ENCODE measurements around the gene TREML2.
"Not testable (repeated sequence)": the region's sequence is repeated elsewhere in the genome, so short reads cannot be mapped to it uniquely, and the experiment has no call there.

Gene TREML2

GRCh38 chr6:41194386-41194785 lies 6.6 kb downstream of the TREML2 start:
- ChIA-PET POLR2A (no interaction called here), CTCF (interaction anchor here (1.3 to 1.9 kb wide), 3 partner anchors 9 to 102 kb away, joined by 3 to 7 read pairs (median 5); no protein-coding TSS in a partner anchor)
- Histone ChIP-seq H3K9me3 (ENCODE audit: control extremely low read depth in 1 of 5, control insufficient read depth in 4 of 5, insufficient read depth in 2 of 5, low read depth in 1 of 5, low read length in 4 of 5) (peaks cover 0 to 11% (median 8%) of the 10 kb centered on the region in 5 experiments), H3K4me1 (ENCODE audit: control extremely low read depth in 1 of 4, control insufficient read depth in 4 of 4, insufficient read depth in 4 of 4, low read length in 3 of 4) (peaks cover 0 to 10% (median 5%) of the 10 kb centered on the region in 4 experiments), H3K4me3 (ENCODE audit: control insufficient read depth in 1 of 7, extremely low read depth in 1 of 7, insufficient read depth in 4 of 7, low read depth in 2 of 7, low read length in 6 of 7) (no peak overlapping the region), H3K36me3 (ENCODE audit: control insufficient read depth in 4 of 4, insufficient read depth in 4 of 4, low read length in 3 of 4) (peaks cover 0 to 28% (median 11%) of the 10 kb centered on the region in 4 experiments), H3K27me3 (replicated peaks in 2 of 5; ENCODE audit: control insufficient read depth in 4 of 5, insufficient read depth in 5 of 5, low read length in 4 of 5) (no peaks in the 10 kb centered on the region), H3K27ac (ENCODE audit: insufficient read depth in 1 of 2, low read depth in 1 of 2, low read length in 2 of 2, poor library complexity in 1 of 2, severe bottlenecking in 2 of 2) (no peak overlapping the region)
- WGBS (ENCODE audit: insufficient coverage) = 100% methylated on average over 3 of the region's 3 CpGs
- no peak for DNase-seq

DNA sequence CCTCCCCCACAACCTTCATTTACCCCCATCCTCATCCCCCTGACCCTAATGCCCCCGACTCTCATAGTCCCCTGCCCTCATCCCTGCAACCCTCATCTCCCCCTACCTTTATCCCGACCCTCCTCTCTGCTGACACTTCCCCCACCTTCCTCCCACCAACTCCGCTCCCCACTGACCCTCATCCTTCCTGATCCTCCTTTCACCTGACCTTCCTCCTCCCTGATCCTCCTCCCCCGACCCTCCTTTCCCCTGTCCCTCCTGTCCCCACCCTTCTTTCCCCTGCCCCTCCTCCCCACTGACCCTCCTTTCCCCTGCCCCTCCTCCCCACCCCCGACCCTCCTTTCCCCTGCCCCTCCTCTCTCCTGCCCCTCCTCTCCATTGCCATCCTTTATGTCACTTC lies 7.1 kb downstream of the TREML2 start:
- H3K9me3 ChIP-seq (ENCODE audit: control extremely low read depth in 1 of 5, control insufficient read depth in 4 of 5, insufficient read depth in 2 of 5, low read depth in 1 of 5, low read length in 4 of 5) = peaks cover 0 to 14% (median 9%) of the 10 kb centered on the region in 5 experiments
- WGBS (ENCODE audit: insufficient coverage) = 95% methylated on average over 4 of the region's 5 CpGs
- H3K4me1 ChIP-seq (ENCODE audit: control extremely low read depth in 1 of 4, control insufficient read depth in 4 of 4, insufficient read depth in 4 of 4, low read length in 3 of 4) = peaks cover 0 to 5% (median 2%) of the 10 kb centered on the region in 4 experiments
- no peak overlapping the region for H3K27ac ChIP-seq (ENCODE audit: insufficient read depth in 1 of 2, low read depth in 1 of 2, low read length in 2 of 2, poor library complexity in 1 of 2, severe bottlenecking in 2 of 2)
- DNase-seq = no peak
- H3K36me3 ChIP-seq (ENCODE audit: control insufficient read depth in 4 of 4, insufficient read depth in 4 of 4, low read length in 3 of 4) = peaks cover 0 to 28% (median 11%) of the 10 kb centered on the region in 4 experiments
- H3K27me3 ChIP-seq (replicated peaks in 2 of 5; ENCODE audit: control insufficient read depth in 4 of 5, insufficient read depth in 5 of 5, low read length in 4 of 5) = no peaks in the 10 kb centered on the region
- POLR2A ChIA-PET = no interaction called here
- no peak overlapping the region for H3K4me3 ChIP-seq (ENCODE audit: control insufficient read depth in 1 of 7, extremely low read depth in 1 of 7, insufficient read depth in 4 of 7, low read depth in 2 of 7, low read length in 6 of 7)
- CTCF ChIA-PET = interaction anchor here (1.3 to 1.9 kb wide), 2 partner anchors 9 to 11 kb away, joined by 3 to 7 read pairs; no protein-coding TSS in a partner anchor

DNA sequence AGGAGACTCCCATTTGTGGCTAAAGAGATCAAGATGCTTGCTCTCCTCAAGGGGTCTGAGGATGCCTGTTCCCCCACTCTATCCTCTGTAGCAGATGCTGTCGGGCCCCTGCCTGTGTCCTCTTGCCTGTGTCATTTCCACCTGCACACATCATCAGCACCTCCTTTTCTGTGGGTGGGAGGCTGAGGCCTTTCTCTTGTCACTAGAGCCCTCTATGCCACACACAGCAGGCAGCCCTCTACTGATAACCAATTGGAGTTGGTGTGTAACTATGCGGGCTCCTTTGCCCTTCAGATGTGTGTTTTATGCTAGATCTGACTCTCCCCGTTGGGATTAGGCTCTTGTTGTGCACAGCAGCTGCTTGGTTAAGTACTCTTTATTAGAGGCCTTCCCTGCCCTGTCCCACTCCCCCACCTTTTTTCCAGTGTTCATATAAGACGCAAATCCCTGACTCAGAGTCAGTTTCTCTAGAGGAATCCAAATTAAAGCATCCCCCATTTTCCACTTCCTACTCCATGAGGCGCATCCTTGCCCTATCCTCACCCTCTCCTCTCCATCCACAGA lies 7.7 kb downstream of the TREML2 start:
- Histone ChIP-seq H3K4me1 (ENCODE audit: control extremely low read depth in 1 of 4, control insufficient read depth in 4 of 4, insufficient read depth in 4 of 4, low read length in 3 of 4) (peaks cover 0 to under 1% (median 0%) of the 10 kb centered on the region in 4 experiments), H3K27me3 (replicated peaks in 2 of 5; ENCODE audit: control insufficient read depth in 4 of 5, insufficient read depth in 5 of 5, low read length in 4 of 5) (no peaks in the 10 kb centered on the region), H3K27ac (ENCODE audit: insufficient read depth in 1 of 2, low read depth in 1 of 2, low read length in 2 of 2, poor library complexity in 1 of 2, severe bottlenecking in 2 of 2) (no peak overlapping the region), H3K4me3 (ENCODE audit: control insufficient read depth in 1 of 7, extremely low read depth in 1 of 7, insufficient read depth in 4 of 7, low read depth in 2 of 7, low read length in 6 of 7) (no peak overlapping the region), H3K9me3 (ENCODE audit: control extremely low read depth in 1 of 5, control insufficient read depth in 4 of 5, insufficient read depth in 2 of 5, low read depth in 1 of 5, low read length in 4 of 5) (peaks cover 0 to 14% (median 9%) of the 10 kb centered on the region in 5 experiments), H3K36me3 (ENCODE audit: control insufficient read depth in 4 of 4, insufficient read depth in 4 of 4, low read length in 3 of 4) (peaks cover 0 to 28% (median 11%) of the 10 kb centered on the region in 4 experiments)
- WGBS (ENCODE audit: insufficient coverage) = 98% methylated on average over 4 of the region's 5 CpGs
- POLR2A ChIA-PET = no interaction called here
- CTCF ChIA-PET = interaction anchor here (1.2 to 2.0 kb wide), 2 partner anchors 114 to 127 kb away, joined by 3 to 8 read pairs; no protein-coding TSS in a partner anchor
- no peak for DNase-seq

DNA sequence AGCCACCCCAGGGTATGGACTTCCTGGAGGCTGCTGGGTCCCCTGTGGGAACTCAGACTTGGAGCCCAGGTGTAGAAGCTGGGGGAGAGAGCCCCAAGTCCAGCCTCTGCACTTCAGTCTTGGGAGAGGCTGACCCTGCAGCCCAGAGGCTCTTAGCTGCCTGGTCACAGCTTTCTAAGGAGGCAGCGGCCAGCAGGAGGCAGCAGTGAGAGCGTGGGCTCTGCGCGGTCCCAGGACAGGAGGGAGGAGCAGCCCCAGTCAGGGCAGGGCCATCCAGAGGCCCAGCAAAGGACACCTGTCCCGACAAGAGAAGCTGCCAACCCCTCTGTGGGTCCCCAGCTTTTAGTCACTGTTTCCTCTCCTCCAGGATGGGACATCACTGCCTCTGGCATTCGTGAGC lies 9.4 kb downstream of the TREML2 start:
- H3K27ac ChIP-seq (ENCODE audit: insufficient read depth in 1 of 2, low read depth in 1 of 2, low read length in 2 of 2, poor library complexity in 1 of 2, severe bottlenecking in 2 of 2) = no peak overlapping the region
- H3K36me3 ChIP-seq (ENCODE audit: control insufficient read depth in 4 of 4, insufficient read depth in 4 of 4, low read length in 3 of 4) = peaks cover 0 to 19% (median 8%) of the 10 kb centered on the region in 4 experiments
- no peak overlapping the region for H3K4me3 ChIP-seq (ENCODE audit: control insufficient read depth in 1 of 7, extremely low read depth in 1 of 7, insufficient read depth in 4 of 7, low read depth in 2 of 7, low read length in 6 of 7)
- POLR2A ChIA-PET = interaction anchor here (0.9 to 1.1 kb wide), 2 partner anchors 9 kb away, joined by 3 to 4 read pairs; partner anchors contain the start of gene TREML2
- WGBS (ENCODE audit: insufficient coverage) = 29% methylated on average over 5 of the region's 6 CpGs
- H3K4me1 ChIP-seq (ENCODE audit: control extremely low read depth in 1 of 4, control insufficient read depth in 4 of 4, insufficient read depth in 4 of 4, low read length in 3 of 4) = peaks cover 0 to 3% (median 0%) of the 10 kb centered on the region in 4 experiments
- DNase-seq = peak; percentile 30 to 46 (median 45)
- peaks cover 0 to 14% (median 9%) of the 10 kb centered on the region in 5 experiments for H3K9me3 ChIP-seq (ENCODE audit: control extremely low read depth in 1 of 5, control insufficient read depth in 4 of 5, insufficient read depth in 2 of 5, low read depth in 1 of 5, low read length in 4 of 5)
- H3K27me3 ChIP-seq (replicated peaks in 2 of 5; ENCODE audit: control insufficient read depth in 4 of 5, insufficient read depth in 5 of 5, low read length in 4 of 5) = no peaks in the 10 kb centered on the region
- CTCF ChIA-PET = interaction anchor here (0.8 to 2.0 kb wide), 9 partner anchors 9 to 128 kb away, joined by 3 to 8 read pairs (median 4); partner anchors contain the start of gene TREML2

DNA sequence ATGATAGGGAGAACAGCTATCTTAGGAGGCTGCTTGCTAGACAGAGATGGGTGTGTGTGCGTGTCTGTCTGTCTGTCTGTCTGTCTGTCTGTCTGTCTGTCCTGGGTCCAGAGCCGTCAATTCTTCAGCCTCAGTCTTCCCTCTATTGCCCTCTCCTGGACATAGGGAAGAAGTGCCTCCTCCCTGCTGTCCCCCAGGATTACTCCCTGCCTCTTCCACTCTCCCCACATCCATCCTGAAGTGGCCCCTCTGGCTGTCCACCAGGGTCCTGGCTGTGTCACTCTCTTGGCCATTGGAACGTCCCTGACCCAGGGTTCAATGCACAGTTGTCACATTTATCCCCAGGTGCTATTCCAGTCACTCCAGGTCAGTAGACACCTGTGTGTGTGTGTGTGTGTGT lies 10.2 kb downstream of the TREML2 start:
- ChIA-PET POLR2A (no interaction called here), CTCF (interaction anchor here (0.8 to 3.9 kb wide), 6 partner anchors 11 to 142 kb away, joined by 3 to 19 read pairs (median 4); partner anchors contain the start of gene TREML2)
- Histone ChIP-seq H3K36me3 (ENCODE audit: control insufficient read depth in 4 of 4, insufficient read depth in 4 of 4, low read length in 3 of 4) (peaks cover 0 to 19% (median 8%) of the 10 kb centered on the region in 4 experiments), H3K9me3 (ENCODE audit: control extremely low read depth in 1 of 5, control insufficient read depth in 4 of 5, insufficient read depth in 2 of 5, low read depth in 1 of 5, low read length in 4 of 5) (peaks cover 0 to 14% (median 9%) of the 10 kb centered on the region in 5 experiments), H3K4me3 (ENCODE audit: control insufficient read depth in 1 of 7, extremely low read depth in 1 of 7, insufficient read depth in 4 of 7, low read depth in 2 of 7, low read length in 6 of 7) (no peak overlapping the region), H3K4me1 (ENCODE audit: control extremely low read depth in 1 of 4, control insufficient read depth in 4 of 4, insufficient read depth in 4 of 4, low read length in 3 of 4) (peaks cover 0 to 11% (median 0%) of the 10 kb centered on the region in 4 experiments), H3K27me3 (replicated peaks in 2 of 5; ENCODE audit: control insufficient read depth in 4 of 5, insufficient read depth in 5 of 5, low read length in 4 of 5) (no peaks in the 10 kb centered on the region), H3K27ac (ENCODE audit: insufficient read depth in 1 of 2, low read depth in 1 of 2, low read length in 2 of 2, poor library complexity in 1 of 2, severe bottlenecking in 2 of 2) (no peak overlapping the region)
- 100% methylated on average over 3 of the region's 3 CpGs for WGBS (ENCODE audit: insufficient coverage)
- no peak for DNase-seq

- Histone ChIP-seq H3K27ac (ENCODE audit: insufficient read depth in 1 of 2, low read depth in 1 of 2, low read length in 2 of 2, poor library complexity in 1 of 2, severe bottlenecking in 2 of 2) (no peak overlapping the region), H3K4me1 (ENCODE audit: control extremely low read depth in 1 of 4, control insufficient read depth in 4 of 4, insufficient read depth in 4 of 4, low read length in 3 of 4) (peaks cover 0 to 14% (median 0%) of the 10 kb centered on the region in 4 experiments), H3K9me3 (ENCODE audit: control extremely low read depth in 1 of 5, control insufficient read depth in 4 of 5, insufficient read depth in 2 of 5, low read depth in 1 of 5, low read length in 4 of 5) (peaks cover 0 to 14% (median 9%) of the 10 kb centered on the region in 5 experiments), H3K4me3 (ENCODE audit: control insufficient read depth in 1 of 7, extremely low read depth in 1 of 7, insufficient read depth in 4 of 7, low read depth in 2 of 7, low read length in 6 of 7) (no peak overlapping the region), H3K36me3 (ENCODE audit: control insufficient read depth in 4 of 4, insufficient read depth in 4 of 4, low read length in 3 of 4) (peaks cover 0 to 16% (median 7%) of the 10 kb centered on the region in 4 experiments), H3K27me3 (replicated peaks in 2 of 5; ENCODE audit: control insufficient read depth in 4 of 5, insufficient read depth in 5 of 5, low read length in 4 of 5) (no peaks in the 10 kb centered on the region)
- DNase-seq = no peak
- ChIA-PET POLR2A (no interaction called here), CTCF (interaction anchor here (0.7 to 3.9 kb wide), 6 partner anchors 11 to 143 kb away, joined by 3 to 19 read pairs (median 4); partner anchors contain the start of gene TREML2)
- WGBS (ENCODE audit: insufficient coverage) = 100% methylated on average over 1 of the region's 2 CpGs
These were observed 11.0 kb downstream of the TREML2 start for GRCh38 chr6:41189967-41190366.

DNA sequence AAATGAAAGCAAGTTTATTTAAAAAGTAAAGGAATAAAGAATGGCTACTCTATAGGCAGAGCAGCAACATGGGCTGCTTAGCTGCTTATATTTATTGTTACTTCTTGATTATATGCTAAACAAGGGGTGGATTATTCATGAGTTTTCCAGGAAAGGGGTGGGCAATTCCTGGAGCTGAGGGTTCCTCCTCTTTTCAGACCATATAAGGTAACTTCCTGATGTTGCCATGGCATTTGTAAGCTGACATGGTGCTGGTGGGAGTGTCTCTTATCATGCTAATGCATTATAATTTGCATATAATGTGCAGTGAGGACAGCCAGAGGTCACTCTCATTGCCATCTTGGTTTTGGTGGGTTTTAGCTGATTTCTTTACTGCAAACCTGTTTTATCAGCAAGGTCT lies 11.9 kb downstream of the TREML2 start:
- H3K4me1 ChIP-seq (ENCODE audit: control extremely low read depth in 1 of 4, control insufficient read depth in 4 of 4, insufficient read depth in 4 of 4, low read length in 3 of 4) = peaks cover 0 to 14% (median 0%) of the 10 kb centered on the region in 4 experiments
- H3K36me3 ChIP-seq (ENCODE audit: control insufficient read depth in 4 of 4, insufficient read depth in 4 of 4, low read length in 3 of 4); POLR2A ChIA-PET: not testable (repeated sequence)

More for the DNA sequence above, 11.9 kb downstream of the TREML2 start:
- H3K27me3 ChIP-seq (replicated peaks in 2 of 5; ENCODE audit: control insufficient read depth in 4 of 5, insufficient read depth in 5 of 5, low read length in 4 of 5); H3K27ac ChIP-seq (ENCODE audit: insufficient read depth in 1 of 2, low read depth in 1 of 2, low read length in 2 of 2, poor library complexity in 1 of 2, severe bottlenecking in 2 of 2); DNase-seq; H3K4me3 ChIP-seq (ENCODE audit: control insufficient read depth in 1 of 7, extremely low read depth in 1 of 7, insufficient read depth in 4 of 7, low read depth in 2 of 7, low read length in 6 of 7): not testable (repeated sequence)
- CTCF ChIA-PET = interaction anchor here (0.7 to 3.9 kb wide), 4 partner anchors 12 to 94 kb away, joined by 3 to 19 read pairs (median 7); partner anchors contain the start of gene TREML2
- H3K9me3 ChIP-seq (ENCODE audit: control extremely low read depth in 1 of 5, control insufficient read depth in 4 of 5, insufficient read depth in 2 of 5, low read depth in 1 of 5, low read length in 4 of 5) = peaks cover 0 to 14% (median 9%) of the 10 kb centered on the region in 5 experiments
